Iris pigment epithelial cell (primary cell): ENCODE data around the gene RMP24.
A peak's percentile ranks its signal among the peaks of the same experiment; 100 is the strongest.
"Not testable (repeated sequence)": the region's sequence is repeated elsewhere in the genome, so short reads cannot be mapped to it uniquely, and the experiment has no call there.

ENCODE experiments used
- DNase-seq: peaks from one replicate; pipeline ENCODE4 v3.0.0-alpha.2; 2011; ENCODE audit warnings: low read depth

RMP24 gene

GRCh38 chr18:35972197-35973000 lies at the start of gene RMP24:
Gene RMP24, plus strand, starts transcription at chr18:35972679.
- DNase-seq, result peak; percentile 96

GRCh38 chr18:35923939-35924684 lies 48.4 kb upstream of the RMP24 start:
- no peak for DNase-seq

GRCh38 chr18:35926884-35927283 lies 45.6 kb upstream of the RMP24 start:
- DNase-seq, result no peak

GRCh38 chr18:35927430-35927829 lies 45.0 kb upstream of the RMP24 start:
- no peak for DNase-seq

- no peak for DNase-seq
Measured at GRCh38 chr18:35933982-35934381, 38.5 kb upstream of the RMP24 start.

GRCh38 chr18:35934891-35935290 lies 37.6 kb upstream of the RMP24 start:
- DNase-seq, result no peak

GRCh38 chr18:35935805-35936204 lies 36.7 kb upstream of the RMP24 start:
- DNase-seq, result no peak

- no peak for DNase-seq
Measured at GRCh38 chr18:35936951-35937350, 35.5 kb upstream of the RMP24 start.

GRCh38 chr18:35938158-35938557 lies 34.3 kb upstream of the RMP24 start:
- peak; percentile 30 for DNase-seq

GRCh38 chr18:35938562-35938961 lies 33.9 kb upstream of the RMP24 start:
- no peak for DNase-seq

GRCh38 chr18:35939138-35939537 lies 33.3 kb upstream of the RMP24 start:
- DNase-seq, result peak; percentile 10

- no peak for DNase-seq
Measured at GRCh38 chr18:35941299-35941698, 31.2 kb upstream of the RMP24 start.

GRCh38 chr18:35942133-35942532 lies 30.3 kb upstream of the RMP24 start:
- DNase-seq, result no peak

GRCh38 chr18:35942661-35943060 lies 29.8 kb upstream of the RMP24 start:
- DNase-seq, result no peak

- DNase-seq, result no peak
Measured at GRCh38 chr18:35948080-35948479, 24.4 kb upstream of the RMP24 start.

GRCh38 chr18:35949090-35949489 lies 23.4 kb upstream of the RMP24 start:
- DNase-seq, result no peak

GRCh38 chr18:35949903-35950627 lies 22.4 kb upstream of the RMP24 start:
- peak; percentile 66 for DNase-seq

GRCh38 chr18:35950628-35950982 lies 21.9 kb upstream of the RMP24 start:
- DNase-seq, result no peak

- no peak for DNase-seq
Measured at GRCh38 chr18:35953688-35954087, 18.8 kb upstream of the RMP24 start.

- no peak for DNase-seq
Measured at GRCh38 chr18:35956226-35956625, 16.3 kb upstream of the RMP24 start.

- no peak for DNase-seq
Measured at GRCh38 chr18:35962320-35962719, 10.2 kb upstream of the RMP24 start.

- DNase-seq, result no peak
Measured at GRCh38 chr18:35964319-35964718, 8.2 kb upstream of the RMP24 start.

GRCh38 chr18:35967866-35968265 lies 4.6 kb upstream of the RMP24 start:
- DNase-seq, result not testable (repeated sequence)
